Panc1 (cell line): ENCODE results near the gene DCAF16.

Experiments used
- CTCF ChIP-seq: fragments of 450-650 bp; IDR thresholded peaks from 2 replicates; pipeline ENCODE4 v1.5.1; 2017; ENCODE audit warnings: mild to moderate bottlenecking
- REST ChIP-seq, 2 experiments: IDR thresholded peaks; 2 replicates each; pipeline ENCODE4 v1.6.1; 2011 to 2012; ENCODE audit warnings: low read depth in 2 of 2, control low read depth in 1 of 2, low read length in 1 of 2, mild to moderate bottlenecking in 1 of 2, moderate library complexity in 1 of 2; ENCODE audit not compliant: insufficient read depth in 1 of 2

- no peak for TF ChIP-seq REST (IDR thresholded peaks at IDR 0.05; ENCODE audit: insufficient read depth in 1 of 2, low read depth in 2 of 2, low read length in 1 of 2)
- TF ChIP-seq CTCF, result peak; percentile 59
These were observed 6.5 kb upstream of the DCAF16 start for GRCh38 chr4:17817027-17817426.
